H9 (cell line): ENCODE results near the gene STPG1. TPM values are rescaled to one million over a fixed set of nuclear protein-coding genes. Genes with fewer than 3 reads are reported as not detected.

Source experiments
- DNase-seq: peaks from one replicate; pipeline ENCODE4 v3.0.0-alpha.2; 2017
- H2AFZ ChIP-seq: one replicate; pipeline ENCODE4 v1.6.1; 2013; ENCODE audit warnings: mild to moderate bottlenecking, low read length, control low read depth, moderate library complexity
- H2AK5ac ChIP-seq: 2 replicates; pipeline ENCODE4 v1.6.1; 2013; ENCODE audit warnings: low read length, control low read depth, mixed read lengths; ENCODE audit not compliant: insufficient read length
- H2BK120ac ChIP-seq: one replicate; pipeline ENCODE4 v1.6.1; 2013; ENCODE audit warnings: low read depth, mild to moderate bottlenecking, low read length, control low read depth, inconsistent platforms; ENCODE audit not compliant: poor library complexity, severe bottlenecking
- H2BK12ac ChIP-seq: 2 replicates; pipeline ENCODE4 v1.6.1; 2013; ENCODE audit warnings: low read length, control low read depth, mixed read lengths, low read depth; ENCODE audit not compliant: insufficient read length
- H2BK15ac ChIP-seq: 2 replicates; pipeline ENCODE4 v1.6.1; 2013; ENCODE audit warnings: low read depth, low read length, control low read depth
- H2BK20ac ChIP-seq: one replicate; pipeline ENCODE4 v1.6.1; 2013; ENCODE audit warnings: low read depth, mild to moderate bottlenecking, low read length, control low read depth, inconsistent platforms; ENCODE audit not compliant: poor library complexity, severe bottlenecking
- H2BK5ac ChIP-seq: 2 replicates; pipeline ENCODE4 v1.6.1; 2013; ENCODE audit warnings: low read length, control low read depth, mixed read lengths; ENCODE audit not compliant: insufficient read length
- H3K14ac ChIP-seq: 2 replicates; pipeline ENCODE4 v1.6.1; 2013; ENCODE audit warnings: low read length, control low read depth; ENCODE audit not compliant: insufficient read depth
- H3K18ac ChIP-seq: 2 replicates; pipeline ENCODE4 v1.6.1; 2013; ENCODE audit warnings: low read depth, mild to moderate bottlenecking, mixed read lengths, low read length, control low read depth; ENCODE audit not compliant: insufficient read length
- H3K23ac ChIP-seq: 2 replicates; pipeline ENCODE4 v1.6.1; 2013; ENCODE audit warnings: low read length, control low read depth, mixed read lengths, low read depth; ENCODE audit not compliant: insufficient read length
- H3K23me2 ChIP-seq: 2 replicates; pipeline ENCODE4 v1.6.1; 2013; ENCODE audit warnings: low read depth, mild to moderate bottlenecking, mixed read lengths, low read length, control low read depth; ENCODE audit not compliant: insufficient read length, poor library complexity, severe bottlenecking
- H3K27ac ChIP-seq: 2 replicates; pipeline ENCODE4 v1.5.1; 2013; ENCODE audit warnings: low read length, control low read depth, mixed read lengths, low read depth; ENCODE audit not compliant: insufficient read length
- H3K27me3 ChIP-seq: 2 replicates; pipeline ENCODE4 v1.6.1; 2013; ENCODE audit warnings: low read length, control low read depth, inconsistent platforms; ENCODE audit not compliant: insufficient read depth
- H3K4ac ChIP-seq: 2 replicates; pipeline ENCODE4 v1.6.1; 2013; ENCODE audit warnings: low read depth, mild to moderate bottlenecking, control low read depth, inconsistent platforms, low read length, moderate library complexity
- H3K4me1 ChIP-seq: 2 replicates; pipeline ENCODE4 v1.6.1; 2013; ENCODE audit warnings: low read length, control low read depth, inconsistent platforms; ENCODE audit not compliant: insufficient read depth
- H3K4me2 ChIP-seq: 2 replicates; pipeline ENCODE4 v1.6.1; 2013; ENCODE audit warnings: low read length, control low read depth, mixed read lengths; ENCODE audit not compliant: insufficient read length, insufficient read depth
- H3K56ac ChIP-seq: 2 replicates; pipeline ENCODE4 v1.6.1; 2013; ENCODE audit warnings: low read depth, mild to moderate bottlenecking, mixed read lengths, low read length, control low read depth; ENCODE audit not compliant: insufficient read length
- H3K79me1 ChIP-seq: 2 replicates; pipeline ENCODE4 v1.6.1; 2013; ENCODE audit warnings: low read depth, mild to moderate bottlenecking, moderate library complexity, low read length, control low read depth, inconsistent platforms; ENCODE audit not compliant: insufficient read depth, poor library complexity, severe bottlenecking
- H3K79me2 ChIP-seq: 2 replicates; pipeline ENCODE4 v1.6.1; 2013; ENCODE audit warnings: low read length, control low read depth, inconsistent platforms; ENCODE audit not compliant: insufficient read depth
- H3K9ac ChIP-seq: 2 replicates; pipeline ENCODE4 v1.6.1; 2013; ENCODE audit warnings: low read length, control low read depth, mixed read lengths; ENCODE audit not compliant: insufficient read length; ENCODE audit errors: extremely low read depth
- H3K9me3 ChIP-seq: one replicate; pipeline ENCODE4 v1.6.1; 2013; ENCODE audit warnings: low read depth, low read length, inconsistent platforms; ENCODE audit not compliant: control insufficient read depth
- H3T11ph ChIP-seq: one replicate; pipeline ENCODE4 v1.6.1; 2013; ENCODE audit warnings: mild to moderate bottlenecking, low read length, control low read depth, inconsistent platforms
- H4K20me1 ChIP-seq: one replicate; pipeline ENCODE4 v1.6.1; 2013; ENCODE audit not compliant: control insufficient read depth, insufficient read length, insufficient read depth
- H4K5ac ChIP-seq: 2 replicates; pipeline ENCODE4 v1.6.1; 2013; ENCODE audit warnings: low read depth, mild to moderate bottlenecking, mixed read lengths, low read length, control low read depth; ENCODE audit not compliant: insufficient read length
- H4K8ac ChIP-seq: replicated peaks from 2 replicates; pipeline ENCODE4 v1.6.1; 2013; ENCODE audit warnings: low read length, control low read depth, mixed read lengths, low read depth; ENCODE audit not compliant: insufficient read length
- H4K91ac ChIP-seq: 2 replicates; pipeline ENCODE4 v1.6.1; 2013; ENCODE audit warnings: low read depth, mild to moderate bottlenecking, moderate library complexity, mixed read lengths, low read length, control low read depth; ENCODE audit not compliant: insufficient read length
- H3K27ac Mint-ChIP-seq, 3 experiments: 2 replicates in 2 of 3; 3 replicates in 1 of 3; pipeline ENCODE4 v1.8.0; 2020 to 2021; ENCODE audit warnings: mixed read lengths in 3 of 3, mild to moderate bottlenecking in 1 of 3, moderate library complexity in 1 of 3
- H3K27me3 Mint-ChIP-seq: 2 replicates; pipeline ENCODE4 v1.8.0; 2021; ENCODE audit warnings: low read depth, mild to moderate bottlenecking, moderate library complexity, mixed read lengths
- H3K36me3 Mint-ChIP-seq, 3 experiments: 2 replicates in 2 of 3; 3 replicates in 1 of 3; pipeline ENCODE4 v1.8.0; 2020 to 2021; ENCODE audit warnings: low read depth in 3 of 3, mixed read lengths in 3 of 3; ENCODE audit not compliant: insufficient read depth in 1 of 3
- H3K4me1 Mint-ChIP-seq, 2 experiments: 2 replicates each; pipeline ENCODE4 v1.8.0; 2020; ENCODE audit warnings: mixed read lengths in 2 of 2
- H3K4me3 Mint-ChIP-seq, 2 experiments: 2 replicates in 1 of 2; 3 replicates in 1 of 2; pipeline ENCODE4 v1.8.0; 2020 to 2021; ENCODE audit warnings: mild to moderate bottlenecking in 2 of 2, mixed read lengths in 2 of 2, moderate library complexity in 1 of 2
- H3K9me3 Mint-ChIP-seq, 2 experiments: 2 replicates in 1 of 2; 3 replicates in 1 of 2; pipeline ENCODE4 v1.8.0; 2020; ENCODE audit warnings: mild to moderate bottlenecking in 2 of 2, mixed read lengths in 2 of 2, moderate library complexity in 1 of 2
- WGBS: extraction: QIAGEN DNeasy Blood & Tissue Kit; methylation state at CpG from one replicate; pipeline ENCODE4 v1.1.7; 2013; ENCODE audit warnings: missing lambda C conversion rate, low lambda C conversion rate, mixed read lengths; ENCODE audit not compliant: insufficient read length; ENCODE audit errors: extremely low coverage; 5-methylcytosine and 5-hydroxymethylcytosine counted together
- total RNA-seq: library from RNA; stranded (reverse); gene quantifications from 2 replicates; pipeline ENCODE4 v1.2.1, GENCODE V29; 2021
- TF ChIP-seq, protein P1 (sequence below): fragments of 200-600 bp; sonication (generic); conservative IDR thresholded peaks from 3 replicates; pipeline ENCODE4 v1.8.0; 2021; ENCODE audit warnings: antibody characterized with exemption, mild to moderate bottlenecking

STPG1 gene
- total RNA-seq, 1 experiment from 2014 or later = 8.3 TPM

DNA sequence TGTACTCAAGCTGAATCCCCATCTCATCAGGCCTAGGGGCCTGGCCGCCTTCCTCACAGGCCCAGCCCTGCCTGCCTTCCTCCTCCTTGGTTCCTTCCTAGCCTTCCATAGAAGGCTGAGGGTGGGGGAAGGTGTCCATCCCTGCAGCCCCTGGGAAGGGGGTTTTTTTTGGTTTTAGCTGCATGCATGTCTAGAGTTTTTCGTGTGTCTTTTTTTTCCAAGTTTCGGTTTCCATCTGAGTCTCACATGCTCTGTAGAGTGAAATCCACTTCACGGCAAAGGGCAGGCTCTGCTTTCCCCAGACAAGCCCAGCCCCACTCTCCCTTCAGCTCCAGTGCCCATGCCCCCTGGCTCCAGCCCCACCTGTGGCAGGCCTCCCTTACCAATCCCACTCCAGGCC lies 62.3 kb downstream of the STPG1 start:
- Histone ChIP-seq H2BK20ac (no peak overlapping the region), H3K9ac (no peak overlapping the region), H3K9me3 (no peaks in the 10 kb centered on the region), H4K91ac (no peak overlapping the region), H3K56ac (no peak overlapping the region), H2BK5ac (no peak overlapping the region), H3K4ac (no peak overlapping the region), H3K18ac (no peak overlapping the region), H3K27ac (no peak overlapping the region), H2BK12ac (no peak overlapping the region), H2AFZ (no peak overlapping the region), H3T11ph (no peak overlapping the region), H4K8ac (no peak overlapping the region), H4K20me1 (no peaks in the 10 kb centered on the region), H3K4me2 (no peak overlapping the region), H3K79me1 (no peaks in the 10 kb centered on the region), H4K5ac (no peak overlapping the region), H2BK120ac (no peak overlapping the region), H3K23me2 (no peaks in the 10 kb centered on the region), H3K23ac (no peak overlapping the region), H3K27me3 (no peaks in the 10 kb centered on the region), H2BK15ac (no peak overlapping the region), H2AK5ac (no peak overlapping the region), H3K79me2 (no peaks in the 10 kb centered on the region), H3K14ac (no peak overlapping the region), H3K4me1 (no peaks in the 10 kb centered on the region)
- H3K27me3 Mint-ChIP-seq = no peaks in the 10 kb centered on the region; the same call in 1 of the 2 replicates
- H3K4me3 Mint-ChIP-seq = no peak overlapping the region
- peaks cover 0 to 9% of the 10 kb centered on the region in 2 experiments; a peak in 1 of 4 replicates for H3K4me1 Mint-ChIP-seq
- TF ChIP-seq, protein P1, sequence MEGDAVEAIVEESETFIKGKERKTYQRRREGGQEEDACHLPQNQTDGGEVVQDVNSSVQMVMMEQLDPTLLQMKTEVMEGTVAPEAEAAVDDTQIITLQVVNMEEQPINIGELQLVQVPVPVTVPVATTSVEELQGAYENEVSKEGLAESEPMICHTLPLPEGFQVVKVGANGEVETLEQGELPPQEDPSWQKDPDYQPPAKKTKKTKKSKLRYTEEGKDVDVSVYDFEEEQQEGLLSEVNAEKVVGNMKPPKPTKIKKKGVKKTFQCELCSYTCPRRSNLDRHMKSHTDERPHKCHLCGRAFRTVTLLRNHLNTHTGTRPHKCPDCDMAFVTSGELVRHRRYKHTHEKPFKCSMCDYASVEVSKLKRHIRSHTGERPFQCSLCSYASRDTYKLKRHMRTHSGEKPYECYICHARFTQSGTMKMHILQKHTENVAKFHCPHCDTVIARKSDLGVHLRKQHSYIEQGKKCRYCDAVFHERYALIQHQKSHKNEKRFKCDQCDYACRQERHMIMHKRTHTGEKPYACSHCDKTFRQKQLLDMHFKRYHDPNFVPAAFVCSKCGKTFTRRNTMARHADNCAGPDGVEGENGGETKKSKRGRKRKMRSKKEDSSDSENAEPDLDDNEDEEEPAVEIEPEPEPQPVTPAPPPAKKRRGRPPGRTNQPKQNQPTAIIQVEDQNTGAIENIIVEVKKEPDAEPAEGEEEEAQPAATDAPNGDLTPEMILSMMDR = no peak
- WGBS = no CpG with 5 or more reads among the region's 4 CpGs
- H3K9me3 Mint-ChIP-seq = no peaks in the 10 kb centered on the region; a peak in 2 of 5 replicates
- peak overlapping the region in 2 of 3 experiments; percentile 35 to 63; a peak in 2 of 7 replicates for H3K27ac Mint-ChIP-seq
- peaks cover 0 to 1% (median 0%) of the 10 kb centered on the region in 3 experiments; a peak in 1 of 7 replicates for H3K36me3 Mint-ChIP-seq
- no peak for DNase-seq
